ENCODE measurements around the gene GUCA1A.
"Not testable (repeated sequence)": the region's sequence is repeated elsewhere in the genome, so short reads cannot be mapped to it uniquely, and the experiment has no call there.

The GUCA1A gene

GRCh38 chr6:42147138-42147562 lies 26.0 kb upstream of the GUCA1A start:
- no peak for DNase-seq

DNA sequence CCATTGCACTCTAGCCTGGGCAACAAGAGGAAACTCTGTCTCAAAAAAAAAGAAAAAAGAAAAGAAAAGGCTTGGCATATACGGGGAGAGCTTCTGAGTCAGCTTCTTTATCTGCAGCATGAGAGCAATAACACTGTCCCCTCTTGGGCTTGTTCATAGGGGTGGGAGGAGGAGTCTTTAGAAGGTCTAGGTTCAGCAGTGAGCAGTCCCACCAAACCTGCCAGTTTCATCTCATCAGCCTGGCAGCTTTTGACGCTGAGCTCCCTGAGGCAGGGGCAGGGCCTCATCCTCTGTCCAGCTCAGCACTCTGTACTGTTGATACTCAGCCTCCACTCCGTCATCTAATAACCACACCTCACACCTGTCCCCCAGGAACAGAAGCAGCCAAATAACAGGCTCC lies 25.1 kb upstream of the GUCA1A start:
- no peak for DNase-seq

DNA sequence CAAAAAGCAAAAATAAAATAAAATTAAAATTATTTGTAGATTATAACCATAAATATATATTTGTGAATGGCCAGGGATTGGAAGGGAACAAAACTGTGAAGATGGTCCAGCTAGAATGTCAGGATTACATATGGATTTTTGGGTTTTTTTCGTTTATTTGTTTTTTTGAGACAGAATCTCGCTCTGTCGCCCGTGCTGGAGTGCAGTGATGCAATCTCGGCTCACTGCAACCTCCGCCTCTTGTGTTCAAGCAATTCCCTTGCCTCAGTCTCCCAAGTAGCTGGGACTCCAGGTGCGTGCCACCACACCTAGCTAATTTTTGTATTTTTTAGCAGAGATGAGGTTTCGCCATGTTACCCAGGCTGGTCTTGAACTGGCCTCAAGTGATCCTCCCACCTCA lies 22.9 kb upstream of the GUCA1A start:
- no peak for DNase-seq

GRCh38 chr6:42152024-42152423 lies 21.1 kb upstream of the GUCA1A start:
- DNase-seq: no peak

GRCh38 chr6:42152528-42153213 lies 20.5 kb upstream of the GUCA1A start:
- not testable (repeated sequence) for DNase-seq

- DNase-seq: no peak
Observed at GRCh38 chr6:42153921-42154320, 19.2 kb upstream of the GUCA1A start.

GRCh38 chr6:42154461-42155209 lies 18.5 kb upstream of the GUCA1A start:
- DNase-seq: no peak

DNA sequence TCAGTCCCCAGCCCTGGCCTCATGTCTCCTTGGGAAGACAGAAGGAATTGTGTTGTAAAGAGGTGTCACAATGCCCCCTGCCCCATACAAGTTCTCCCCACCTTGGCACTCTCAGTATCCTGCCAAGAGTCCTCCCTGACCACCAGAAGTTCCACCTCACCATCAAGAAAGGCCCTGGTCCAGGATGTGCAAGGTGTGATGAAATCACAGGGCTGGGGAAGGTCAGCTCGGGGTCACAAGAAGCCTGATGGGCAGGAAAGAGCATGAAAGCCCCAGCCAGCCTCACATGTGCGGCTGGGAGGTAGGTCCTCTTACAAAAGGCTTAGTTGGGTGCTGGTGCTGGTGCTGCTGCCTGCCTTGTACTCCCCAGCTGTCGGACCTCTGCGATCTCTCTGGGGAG lies 17.9 kb upstream of the GUCA1A start:
- DNase-seq: no peak

- no peak for DNase-seq
Observed at GRCh38 chr6:42156638-42157037, 16.5 kb upstream of the GUCA1A start.

DNA sequence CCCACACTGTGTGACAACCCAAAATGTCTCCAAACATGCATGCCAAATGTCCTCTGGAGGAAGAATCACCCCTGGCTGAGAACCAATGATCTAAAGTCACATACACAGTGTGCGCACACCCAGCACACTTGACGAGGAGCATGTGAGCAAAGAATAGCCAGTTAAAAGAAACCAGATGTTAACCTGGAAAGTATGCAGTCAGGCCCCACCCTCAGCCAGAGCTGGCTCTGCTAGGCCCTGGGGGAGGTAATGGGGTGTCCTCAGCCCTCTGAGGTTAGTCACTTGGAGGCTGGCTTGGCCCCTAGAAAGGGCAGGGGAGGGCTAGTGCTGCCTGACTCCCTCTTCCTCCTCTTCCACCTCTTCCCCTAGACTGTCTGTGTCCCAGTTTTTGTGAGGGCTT lies 15.2 kb upstream of the GUCA1A start:
- peak; percentile 63 for DNase-seq

- no peak for DNase-seq
Observed at GRCh38 chr6:42158631-42159030, 14.5 kb upstream of the GUCA1A start.

- no peak for DNase-seq
Observed at GRCh38 chr6:42159431-42160024, 13.6 kb upstream of the GUCA1A start.

DNA sequence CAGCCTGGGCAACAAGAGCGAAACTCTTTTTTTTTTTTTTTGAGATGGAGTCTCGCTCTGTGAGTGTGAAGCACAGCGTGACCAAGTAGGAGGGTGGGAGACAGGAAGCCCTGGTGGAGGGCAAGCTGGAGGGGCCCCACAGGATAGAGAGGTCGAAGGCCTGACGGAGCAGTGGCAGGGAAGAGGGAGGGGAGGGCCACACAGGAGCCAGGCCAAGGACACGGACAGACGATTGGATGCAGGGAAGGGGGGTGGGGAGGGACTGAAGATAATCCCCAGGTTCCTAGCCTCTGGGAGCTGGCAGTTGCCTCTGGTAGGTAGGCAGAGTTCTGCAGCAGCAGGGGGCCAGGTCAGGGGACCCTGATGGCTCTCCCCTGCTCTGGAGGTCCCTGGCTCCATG lies 10.8 kb upstream of the GUCA1A start:
- no peak for DNase-seq

GRCh38 chr6:42162812-42163211 lies 10.4 kb upstream of the GUCA1A start:
- no peak for DNase-seq

GRCh38 chr6:42163981-42164380 lies 9.2 kb upstream of the GUCA1A start:
- DNase-seq: peak; percentile 68

GRCh38 chr6:42165016-42165415 lies 8.1 kb upstream of the GUCA1A start:
- DNase-seq: peak; percentile 72

- DNase-seq: peak; percentile 69
Observed at GRCh38 chr6:42166444-42167141, 6.6 kb upstream of the GUCA1A start.

GRCh38 chr6:42168650-42169049 lies 4.5 kb upstream of the GUCA1A start:
- no peak for DNase-seq

- DNase-seq: not testable (repeated sequence)
Observed at GRCh38 chr6:42169780-42170179, 3.4 kb upstream of the GUCA1A start.

- no peak for DNase-seq
Observed at GRCh38 chr6:42171813-42172581, 1.2 kb upstream of the GUCA1A start.

GRCh38 chr6:42175860-42176259 lies 2.7 kb downstream of the GUCA1A start:
- no peak for DNase-seq

GRCh38 chr6:42176981-42177380 lies 3.8 kb downstream of the GUCA1A start:
- DNase-seq: no peak

Data from fibroblast of upper back skin (primary cell).